SH-SY5Y (cell line): ENCODE results near the gene ATP9B.

Source experiments
- GATA2 ChIP-seq: IDR thresholded peaks from 2 replicates; pipeline ENCODE4 v1.6.1; 2011; ENCODE audit warnings: mild to moderate bottlenecking, low read depth, low read length
- GATA3 ChIP-seq: IDR thresholded peaks from 2 replicates; pipeline ENCODE4 v1.6.1; 2011; ENCODE audit warnings: low read depth, mild to moderate bottlenecking, low read length, moderate library complexity

- TF ChIP-seq GATA3, result no peak
- no peak for TF ChIP-seq GATA2
Measured at GRCh38 chr18:79421275-79421857, 352.2 kb downstream of the ATP9B start.
